COLO829 (cell line): ENCODE results near the gene KLHL1.
A peak's percentile ranks its signal among the peaks of the same experiment; 100 is the strongest.
"Not testable (repeated sequence)": the region's sequence is repeated elsewhere in the genome, so short reads cannot be mapped to it uniquely, and the experiment has no call there.

ENCODE experiments used
- DNase-seq: peaks from one replicate; pipeline ENCODE4 v3.0.0; 2012; ENCODE audit warnings: low spot score

The KLHL1 gene, protein sequence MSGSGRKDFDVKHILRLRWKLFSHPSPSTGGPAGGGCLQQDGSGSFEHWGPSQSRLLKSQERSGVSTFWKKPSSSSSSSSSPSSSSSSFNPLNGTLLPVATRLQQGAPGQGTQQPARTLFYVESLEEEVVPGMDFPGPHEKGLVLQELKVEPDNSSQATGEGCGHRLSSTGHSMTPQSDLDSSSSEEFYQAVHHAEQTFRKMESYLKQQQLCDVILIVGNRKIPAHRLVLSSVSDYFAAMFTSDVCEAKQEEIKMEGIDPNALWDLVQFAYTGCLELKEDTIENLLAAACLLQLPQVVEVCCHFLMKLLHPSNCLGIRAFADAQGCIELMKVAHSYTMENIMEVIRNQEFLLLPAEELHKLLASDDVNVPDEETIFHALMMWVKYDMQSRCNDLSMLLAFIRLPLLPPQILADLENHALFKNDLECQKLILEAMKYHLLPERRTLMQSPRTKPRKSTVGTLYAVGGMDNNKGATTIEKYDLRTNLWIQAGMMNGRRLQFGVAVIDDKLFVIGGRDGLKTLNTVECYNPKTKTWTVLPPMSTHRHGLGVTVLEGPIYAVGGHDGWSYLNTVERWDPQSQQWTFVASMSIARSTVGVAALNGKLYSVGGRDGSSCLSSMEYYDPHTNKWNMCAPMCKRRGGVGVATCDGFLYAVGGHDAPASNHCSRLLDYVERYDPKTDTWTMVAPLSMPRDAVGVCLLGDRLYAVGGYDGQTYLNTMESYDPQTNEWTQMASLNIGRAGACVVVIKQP

GRCh38 chr13:70108356-70109105 is at the start of gene KLHL1:
KLHL1 (minus strand) TSS chr13:70108452; CDS start chr13:70107699, 753 bp downstream.
- no peak for DNase-seq

DNA sequence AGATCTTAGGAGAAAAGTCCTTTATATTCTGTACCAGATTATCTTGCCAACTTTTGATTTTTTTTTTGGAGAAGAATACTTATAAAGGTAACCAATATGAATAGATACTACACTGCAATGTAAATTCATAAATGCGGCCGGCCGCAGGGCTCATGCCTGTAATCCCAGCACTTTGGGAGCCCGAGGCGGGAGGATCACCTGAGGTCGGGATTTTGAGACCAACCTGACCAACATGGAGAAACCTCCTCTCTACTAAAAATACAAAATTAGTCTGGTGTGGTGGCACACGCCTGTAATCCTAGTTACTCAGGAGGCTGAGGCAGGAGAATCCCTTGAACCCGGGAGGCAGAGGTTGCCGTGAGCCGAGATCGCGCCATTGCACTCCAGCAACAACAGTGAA is 34.4 kb upstream of the KLHL1 start:
- DNase-seq = not testable (repeated sequence)

- DNase-seq = no peak
These were observed 19.8 kb upstream of the KLHL1 start for GRCh38 chr13:70128098-70128497.

GRCh38 chr13:70125693-70126092 is 17.4 kb upstream of the KLHL1 start:
- DNase-seq = no peak

GRCh38 chr13:70117338-70117905 is 9.2 kb upstream of the KLHL1 start:
- no peak for DNase-seq

DNA sequence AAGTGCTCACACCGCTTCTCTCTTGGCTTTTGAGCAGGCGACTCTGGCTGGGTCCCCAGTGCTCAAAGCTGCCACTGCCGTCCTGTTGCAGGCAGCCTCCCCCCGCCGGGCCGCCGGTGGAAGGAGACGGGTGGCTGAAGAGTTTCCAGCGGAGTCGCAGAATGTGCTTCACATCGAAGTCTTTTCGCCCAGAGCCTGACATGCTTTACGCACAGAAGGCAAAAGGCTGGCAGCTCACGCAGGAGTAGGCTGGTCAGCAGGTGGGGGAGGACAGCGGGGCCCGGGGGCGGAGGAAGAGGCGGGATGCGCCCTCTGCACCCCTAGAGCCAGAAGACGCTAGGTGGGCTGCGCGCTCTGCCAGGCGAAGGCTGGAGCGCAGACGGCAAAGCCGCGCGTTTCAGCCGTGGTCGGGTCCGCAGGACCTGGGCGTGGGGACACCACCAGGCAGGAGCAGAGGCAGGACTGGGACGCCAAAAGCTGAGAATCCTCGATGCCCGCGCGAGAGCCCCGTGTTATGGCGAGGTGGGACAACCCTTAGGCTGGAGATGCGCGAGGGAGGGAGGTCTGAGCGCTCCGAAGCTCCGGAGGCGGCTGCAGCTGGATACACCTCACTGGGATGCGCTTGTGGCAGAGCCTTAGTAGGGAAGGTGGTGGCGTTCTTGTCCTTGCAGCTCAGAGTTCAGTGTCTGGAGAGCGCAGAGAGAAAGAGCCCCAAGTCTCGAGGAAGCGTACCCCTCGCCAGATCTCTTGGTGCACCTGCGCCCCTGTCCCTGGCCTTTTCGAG is 562 bp downstream of the KLHL1 start, which contains the start of gene ATXN8OS:
ATXN8OS (plus strand) TSS at position 329 of the 784 bp plus-strand sequence.
- DNase-seq = no peak

- no peak for DNase-seq
These were observed 1.1 kb downstream of the KLHL1 start for GRCh38 chr13:70107125-70107497.

DNA sequence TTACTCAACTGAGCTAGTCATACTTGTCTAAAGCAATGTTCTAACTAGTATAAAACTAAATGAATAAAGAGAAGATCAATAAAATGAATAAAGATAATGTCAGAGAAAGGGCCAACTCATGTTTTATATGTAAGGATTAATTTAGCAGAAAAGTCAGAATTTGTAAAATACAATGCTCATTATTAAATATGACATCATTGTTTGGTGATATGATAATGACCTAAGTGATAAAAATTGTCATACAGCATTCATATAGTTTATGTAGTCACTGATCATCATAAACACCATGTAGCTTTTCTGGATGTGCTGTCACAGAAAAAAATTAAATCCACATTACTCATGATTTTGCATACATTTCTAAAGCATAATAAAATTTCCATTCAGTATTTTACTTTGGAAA is 3.8 kb downstream of the KLHL1 start:
- no peak for DNase-seq

GRCh38 chr13:70098669-70099068 is 9.6 kb downstream of the KLHL1 start:
- no peak for DNase-seq

GRCh38 chr13:70090036-70090723 is 18.1 kb downstream of the KLHL1 start:
- DNase-seq = no peak

DNA sequence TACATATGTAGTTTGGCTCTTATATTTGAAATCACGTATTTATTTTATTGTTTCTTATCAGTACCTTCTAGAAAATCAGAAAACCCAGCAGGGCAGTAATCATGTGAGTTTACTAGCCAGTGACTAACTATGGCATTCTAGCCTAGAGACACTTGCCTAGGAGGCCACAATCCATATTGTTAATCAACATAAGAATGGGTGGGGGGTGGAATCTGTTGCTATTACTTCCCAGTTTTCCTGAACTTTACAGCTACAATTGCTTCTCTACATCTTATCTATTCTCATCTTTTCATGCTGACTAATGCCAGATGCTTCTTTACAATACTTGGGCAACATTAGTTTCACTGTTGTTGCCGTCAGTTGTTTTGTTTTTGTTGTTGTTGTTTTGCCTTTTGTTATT is 19.3 kb downstream of the KLHL1 start:
- no peak for DNase-seq

GRCh38 chr13:70087247-70087646 is 21.0 kb downstream of the KLHL1 start:
- no peak for DNase-seq

DNA sequence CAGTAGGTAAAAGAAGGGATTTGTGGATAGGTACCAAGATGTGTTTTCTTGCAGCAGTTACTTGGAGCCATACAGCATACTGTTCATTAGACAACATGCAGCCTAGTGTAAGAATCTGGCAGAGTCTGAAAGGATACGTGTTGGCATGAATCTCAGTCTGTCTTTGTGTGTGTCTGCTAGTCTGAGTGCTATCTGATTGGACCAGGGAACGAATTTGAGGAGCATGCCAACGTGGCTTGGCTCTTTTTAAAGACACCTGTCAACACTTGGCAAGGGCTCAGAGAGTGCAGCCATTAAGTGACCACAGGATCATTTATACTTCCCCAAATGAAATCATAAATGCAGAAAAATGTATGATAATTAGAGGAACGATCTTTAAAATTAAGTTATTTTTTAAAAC is 28.2 kb downstream of the KLHL1 start:
- no peak for DNase-seq

GRCh38 chr13:70054572-70054971 is 53.7 kb downstream of the KLHL1 start:
- no peak for DNase-seq

DNA sequence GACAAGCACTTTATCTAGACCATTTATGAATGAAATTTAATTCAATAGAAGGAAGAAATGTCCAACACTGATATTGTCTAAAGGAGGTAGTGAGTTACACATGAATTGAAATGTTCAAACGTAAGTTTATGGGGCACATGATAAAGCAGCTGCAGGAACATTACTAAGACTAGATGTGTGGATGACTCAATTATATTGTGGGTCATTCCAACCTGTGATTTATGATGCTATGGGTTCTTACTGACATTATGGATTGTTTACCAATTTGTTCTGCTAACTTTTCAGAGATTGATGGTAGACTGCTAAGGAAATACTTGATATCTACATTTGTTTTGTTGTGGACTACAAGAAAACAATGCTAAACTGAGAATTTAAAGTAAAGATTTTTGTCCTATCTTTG is 56.7 kb downstream of the KLHL1 start:
- DNase-seq = no peak

- DNase-seq = peak; percentile 35
These were observed 64.6 kb downstream of the KLHL1 start for GRCh38 chr13:70043685-70044084.

GRCh38 chr13:70042193-70042592 is 66.1 kb downstream of the KLHL1 start:
- DNase-seq = no peak

GRCh38 chr13:70034286-70034685 is 74.0 kb downstream of the KLHL1 start:
- DNase-seq = no peak

DNA sequence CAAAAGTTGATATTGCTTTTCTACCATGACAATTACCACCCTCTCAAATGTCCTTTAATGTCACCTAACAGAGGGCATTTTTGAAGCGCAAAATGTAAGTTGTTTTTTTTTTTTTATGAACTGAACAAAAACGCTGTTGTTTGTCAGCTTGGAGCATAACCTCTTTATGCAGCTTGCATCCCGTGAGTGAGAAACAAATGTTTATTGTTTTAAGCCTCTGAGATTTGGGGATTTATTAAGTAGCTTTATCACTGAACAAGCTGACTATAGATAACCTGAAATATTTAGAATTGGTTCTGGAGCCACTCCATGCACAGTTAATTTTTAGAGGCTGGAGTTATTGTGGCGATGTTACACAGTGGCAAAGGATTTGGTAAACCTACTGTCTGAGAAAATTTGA is 80.7 kb downstream of the KLHL1 start:
- peak; percentile 53 for DNase-seq

DNA sequence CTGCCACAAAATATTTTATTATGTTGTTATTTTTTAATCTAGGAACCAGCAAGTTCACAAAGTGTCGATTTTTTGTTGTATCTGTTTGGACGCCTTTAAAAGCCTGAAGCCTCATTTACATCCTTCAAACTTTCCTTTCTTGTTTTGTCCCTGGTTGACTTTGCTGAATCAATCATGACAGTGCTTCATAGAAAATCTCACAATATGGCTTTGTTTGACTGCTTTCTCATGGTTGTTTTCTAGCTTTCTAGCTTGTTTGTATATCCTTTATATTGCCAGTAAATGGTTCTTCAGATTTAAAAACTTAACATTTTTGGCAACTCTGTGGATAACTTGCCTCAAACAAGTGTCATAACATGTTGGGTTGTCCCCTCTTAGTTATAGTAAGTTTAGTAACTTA is 84.7 kb downstream of the KLHL1 start:
- peak; percentile 14 for DNase-seq

- no peak for DNase-seq
These were observed 85.6 kb downstream of the KLHL1 start for GRCh38 chr13:70022646-70023045.
